ENCODE data around the gene SYT2.
"Not testable (repeated sequence)": the region's sequence is repeated elsewhere in the genome, so short reads cannot be mapped to it uniquely, and the experiment has no call there.

- TF ChIP-seq, protein P1, sequence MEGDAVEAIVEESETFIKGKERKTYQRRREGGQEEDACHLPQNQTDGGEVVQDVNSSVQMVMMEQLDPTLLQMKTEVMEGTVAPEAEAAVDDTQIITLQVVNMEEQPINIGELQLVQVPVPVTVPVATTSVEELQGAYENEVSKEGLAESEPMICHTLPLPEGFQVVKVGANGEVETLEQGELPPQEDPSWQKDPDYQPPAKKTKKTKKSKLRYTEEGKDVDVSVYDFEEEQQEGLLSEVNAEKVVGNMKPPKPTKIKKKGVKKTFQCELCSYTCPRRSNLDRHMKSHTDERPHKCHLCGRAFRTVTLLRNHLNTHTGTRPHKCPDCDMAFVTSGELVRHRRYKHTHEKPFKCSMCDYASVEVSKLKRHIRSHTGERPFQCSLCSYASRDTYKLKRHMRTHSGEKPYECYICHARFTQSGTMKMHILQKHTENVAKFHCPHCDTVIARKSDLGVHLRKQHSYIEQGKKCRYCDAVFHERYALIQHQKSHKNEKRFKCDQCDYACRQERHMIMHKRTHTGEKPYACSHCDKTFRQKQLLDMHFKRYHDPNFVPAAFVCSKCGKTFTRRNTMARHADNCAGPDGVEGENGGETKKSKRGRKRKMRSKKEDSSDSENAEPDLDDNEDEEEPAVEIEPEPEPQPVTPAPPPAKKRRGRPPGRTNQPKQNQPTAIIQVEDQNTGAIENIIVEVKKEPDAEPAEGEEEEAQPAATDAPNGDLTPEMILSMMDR (IDR thresholded peaks at IDR 0.05), result not testable (repeated sequence)
- TF ChIP-seq POLR2A (IDR thresholded peaks at IDR 0.05), result peak in 1 of 2 donors; percentile 37
Observed at GRCh38 chr1:202542415-202542814, 167.8 kb downstream of the SYT2 start.
